ENCODE measurements around the gene PER1. TPM values are rescaled to one million over a fixed set of nuclear protein-coding genes. Genes with fewer than 3 reads are reported as not detected.

Gene PER1
- total and polyA plus RNA-seq, 2 of the 13 experiments (the other 11 are each of a cell fraction or from before 2014, with no cell fraction given): 2.6 to 3.6 TPM

GRCh38 chr17:8118769-8119580 is 33.2 kb downstream of the PER1 start (continued):
- TF ChIP-seq ZNF703 (CRISPR knock-in tag; IDR thresholded peaks at IDR 0.05; ENCODE audit: borderline replicate concordance) (no peak), SP140L (CRISPR knock-in tag; IDR thresholded peaks at IDR 0.05; ENCODE audit: borderline replicate concordance) (no peak), ZBTB8A (CRISPR knock-in tag; IDR thresholded peaks at IDR 0.05; ENCODE audit: borderline replicate concordance, low read depth) (no peak), ZNF296 (CRISPR knock-in tag; conservative IDR thresholded peaks at IDR 0.05) (no peak), ZFP36L1 (CRISPR knock-in tag; IDR thresholded peaks at IDR 0.05) (peak; percentile 36; the same call in 1 of the 2 replicates), RBM22 (optimal IDR thresholded peaks at IDR 0.05; ENCODE audit: low read length) (peak; percentile 95), RFXANK (CRISPR knock-in tag; IDR thresholded peaks at IDR 0.05) (peak; percentile 78; the same call in 1 of the 2 replicates), ZC3H4 (CRISPR knock-in tag; IDR thresholded peaks at IDR 0.05; ENCODE audit: borderline replicate concordance) (no peak), ZNF446 (CRISPR knock-in tag; IDR thresholded peaks at IDR 0.05) (no peak), ZNF136 (CRISPR knock-in tag; IDR thresholded peaks at IDR 0.05; ENCODE audit: low read depth) (peak; percentile 53; the same call in 1 of the 2 replicates), ZMYM3 (CRISPR knock-in tag; IDR thresholded peaks at IDR 0.05) (no peak), HIVEP1 (CRISPR knock-in tag; IDR thresholded peaks at IDR 0.05) (no peak), ZNF205 (CRISPR knock-in tag; IDR thresholded peaks at IDR 0.05) (no peak), MTA1 (CRISPR knock-in tag; IDR thresholded peaks at IDR 0.05; ENCODE audit: borderline replicate concordance) (no peak), CBX5 (CRISPR knock-in tag; IDR thresholded peaks at IDR 0.05; ENCODE audit: borderline replicate concordance) (0 out of 2 replicates have a peak, but pooled peaks have one; percentile 10), ZNF256 (CRISPR knock-in tag; conservative IDR thresholded peaks at IDR 0.05) (no peak), SALL1 (CRISPR knock-in tag; IDR thresholded peaks at IDR 0.05) (peak; percentile 46), SMAD9 (CRISPR knock-in tag; IDR thresholded peaks at IDR 0.05) (no peak), ZNF337 (CRISPR knock-in tag; IDR thresholded peaks at IDR 0.05; ENCODE audit: borderline replicate concordance, low read depth) (no peak), HMGA1 (CRISPR knock-in tag; conservative IDR thresholded peaks at IDR 0.05) (no peak), KDM5A (IDR thresholded peaks at IDR 0.05; ENCODE audit: borderline replicate concordance, low read length) (no peak; the same call in 1 of the 2 replicates), EHMT2 (IDR thresholded peaks at IDR 0.05; ENCODE audit: borderline replicate concordance, low read depth, low read length) (no peak), ATAD3A (CRISPR knock-in tag; IDR thresholded peaks at IDR 0.05) (no peak), ZBTB42 (CRISPR knock-in tag; IDR thresholded peaks at IDR 0.05) (no peak), ERF (CRISPR knock-in tag; IDR thresholded peaks at IDR 0.05) (no peak; the same call in 1 of the 2 replicates), MAZ (IDR thresholded peaks at IDR 0.05; ENCODE audit: borderline replicate concordance, low read depth, low read length) (no peak), MAZ (CRISPR knock-in tag; IDR thresholded peaks at IDR 0.05; ENCODE audit: low read depth) (0 out of 2 replicates have a peak, but pooled peaks have one; percentile 19), FOXK1 (CRISPR knock-in tag; IDR thresholded peaks at IDR 0.05; ENCODE audit: borderline replicate concordance, low read depth) (no peak)
- TF ChIP-seq, protein P1, sequence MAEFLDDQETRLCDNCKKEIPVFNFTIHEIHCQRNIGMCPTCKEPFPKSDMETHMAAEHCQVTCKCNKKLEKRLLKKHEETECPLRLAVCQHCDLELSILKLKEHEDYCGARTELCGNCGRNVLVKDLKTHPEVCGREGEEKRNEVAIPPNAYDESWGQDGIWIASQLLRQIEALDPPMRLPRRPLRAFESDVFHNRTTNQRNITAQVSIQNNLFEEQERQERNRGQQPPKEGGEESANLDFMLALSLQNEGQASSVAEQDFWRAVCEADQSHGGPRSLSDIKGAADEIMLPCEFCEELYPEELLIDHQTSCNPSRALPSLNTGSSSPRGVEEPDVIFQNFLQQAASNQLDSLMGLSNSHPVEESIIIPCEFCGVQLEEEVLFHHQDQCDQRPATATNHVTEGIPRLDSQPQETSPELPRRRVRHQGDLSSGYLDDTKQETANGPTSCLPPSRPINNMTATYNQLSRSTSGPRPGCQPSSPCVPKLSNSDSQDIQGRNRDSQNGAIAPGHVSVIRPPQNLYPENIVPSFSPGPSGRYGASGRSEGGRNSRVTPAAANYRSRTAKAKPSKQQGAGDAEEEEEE (CRISPR knock-in tag; IDR thresholded peaks at IDR 0.05; ENCODE audit: borderline replicate concordance): no peak
- TF ChIP-seq, protein P2, sequence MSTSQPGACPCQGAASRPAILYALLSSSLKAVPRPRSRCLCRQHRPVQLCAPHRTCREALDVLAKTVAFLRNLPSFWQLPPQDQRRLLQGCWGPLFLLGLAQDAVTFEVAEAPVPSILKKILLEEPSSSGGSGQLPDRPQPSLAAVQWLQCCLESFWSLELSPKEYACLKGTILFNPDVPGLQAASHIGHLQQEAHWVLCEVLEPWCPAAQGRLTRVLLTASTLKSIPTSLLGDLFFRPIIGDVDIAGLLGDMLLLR (CRISPR knock-in tag; IDR thresholded peaks at IDR 0.05): no peak

Data from HepG2 (cell line).